Activated naive CD8-positive, alpha-beta T cell (primary cell): ENCODE measurements around the gene PLA2G3.
"Not testable (repeated sequence)": the region's sequence is repeated elsewhere in the genome, so short reads cannot be mapped to it uniquely, and the experiment has no call there.

ENCODE experiments used
- H3K27ac Mint-ChIP-seq: one replicate; pipeline ENCODE4 v1.8.0; 2021; ENCODE audit warnings: mixed read lengths
- H3K27me3 Mint-ChIP-seq: one replicate; pipeline ENCODE4 v1.8.0; 2021; ENCODE audit warnings: mixed read lengths
- H3K36me3 Mint-ChIP-seq: one replicate; pipeline ENCODE4 v1.8.0; 2021; ENCODE audit warnings: mixed read lengths
- H3K4me1 Mint-ChIP-seq: one replicate; pipeline ENCODE4 v1.8.0; 2021; ENCODE audit warnings: low read depth, mixed read lengths
- H3K4me3 Mint-ChIP-seq: one replicate; pipeline ENCODE4 v1.8.0; 2021; ENCODE audit warnings: mild to moderate bottlenecking, mixed read lengths
- H3K9me3 Mint-ChIP-seq: one replicate; pipeline ENCODE4 v1.8.0; 2021; ENCODE audit warnings: low read depth, mixed read lengths

PLA2G3 gene

GRCh38 chr22:31122532-31123291 lies 17.6 kb downstream of the PLA2G3 start, which contains the start of gene INPP5J:
Gene INPP5J, plus strand, starts transcription at chr22:31122966. Its CDS starts 49 bp downstream, at chr22:31123015.
- Mint-ChIP-seq H3K9me3 (no peaks in the 10 kb centered on the region), H3K27ac (no peak within 1 kb of the TSS), H3K4me3 (no peak within 1 kb of the TSS), H3K27me3 (no peaks in the 10 kb centered on the region), H3K4me1 (no peaks in the 10 kb centered on the region), H3K36me3 (no peaks in the 10 kb centered on the region)

- Mint-ChIP-seq H3K9me3 (no peaks in the 10 kb centered on the region), H3K27me3 (no peaks in the 10 kb centered on the region), H3K4me1 (no peaks in the 10 kb centered on the region), H3K27ac (no peak overlapping the region), H3K4me3 (no peak overlapping the region), H3K36me3 (no peaks in the 10 kb centered on the region)
Measured at GRCh38 chr22:31122196-31122531, 18.1 kb downstream of the PLA2G3 start.

DNA sequence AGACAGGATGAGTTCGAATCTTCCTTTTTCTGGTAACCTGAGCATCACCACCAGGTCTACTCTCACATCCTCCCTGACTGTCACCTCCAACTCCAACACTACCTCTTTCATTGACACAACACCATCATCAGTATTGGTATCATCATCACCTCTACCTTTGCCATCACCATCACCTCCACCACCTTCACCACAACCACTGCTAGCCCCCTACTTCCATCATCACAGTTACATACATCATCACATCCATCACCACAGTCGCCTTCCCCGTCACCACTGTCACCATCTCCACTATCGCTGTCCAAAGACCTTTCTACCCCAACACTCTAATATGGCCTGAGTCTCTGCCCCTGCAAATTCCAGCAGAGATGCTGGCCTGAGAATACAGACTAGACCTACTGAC lies 18.9 kb downstream of the PLA2G3 start:
- H3K4me1 Mint-ChIP-seq, result no peaks in the 10 kb centered on the region
- H3K9me3 Mint-ChIP-seq, result no peaks in the 10 kb centered on the region
- H3K27ac Mint-ChIP-seq, result no peak overlapping the region
- no peak overlapping the region for H3K4me3 Mint-ChIP-seq
- H3K36me3 Mint-ChIP-seq, result no peaks in the 10 kb centered on the region
- no peaks in the 10 kb centered on the region for H3K27me3 Mint-ChIP-seq

DNA sequence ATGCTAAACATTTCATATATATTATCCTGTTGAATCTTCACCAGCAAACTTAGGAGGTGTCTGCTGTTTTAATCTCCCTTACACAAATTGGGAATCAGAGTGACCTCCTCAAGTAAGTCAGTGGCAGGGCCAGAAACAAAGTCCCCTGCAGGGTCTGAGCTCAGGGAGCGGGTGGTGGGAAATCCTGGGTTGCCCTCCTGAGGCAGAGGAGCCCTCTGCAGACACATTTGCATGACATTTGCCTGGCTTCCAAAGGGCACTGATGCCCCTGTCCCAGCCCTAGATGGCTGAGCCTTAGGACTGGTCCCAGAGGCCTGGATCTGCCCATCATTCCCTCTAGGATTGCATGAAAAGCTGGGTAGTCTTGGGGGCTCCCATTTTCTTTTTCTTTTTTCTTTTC lies 19.7 kb downstream of the PLA2G3 start:
- H3K9me3 Mint-ChIP-seq, result no peaks in the 10 kb centered on the region
- no peak overlapping the region for H3K4me3 Mint-ChIP-seq
- no peaks in the 10 kb centered on the region for H3K36me3 Mint-ChIP-seq
- H3K27ac Mint-ChIP-seq, result no peak overlapping the region
- no peaks in the 10 kb centered on the region for H3K27me3 Mint-ChIP-seq
- no peaks in the 10 kb centered on the region for H3K4me1 Mint-ChIP-seq

DNA sequence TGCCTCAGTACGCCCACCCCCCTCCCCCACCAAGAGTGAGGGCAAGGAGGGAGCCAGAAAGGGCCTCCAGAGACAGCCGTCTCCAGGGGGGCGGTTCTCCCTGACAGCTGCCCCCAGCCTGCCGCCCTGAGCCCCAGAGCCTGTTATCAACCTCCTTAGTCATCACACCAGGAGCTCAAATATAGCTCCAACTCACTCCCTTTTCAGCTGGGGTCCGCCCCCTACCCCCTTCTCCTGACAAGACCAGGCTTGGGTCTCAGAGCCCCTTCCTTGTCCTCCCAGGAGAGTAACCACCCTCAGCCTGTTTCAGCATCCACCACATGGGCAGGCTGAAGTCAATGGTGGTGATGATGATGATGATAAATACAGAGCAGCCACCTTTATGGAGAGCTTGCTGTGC lies 20.1 kb downstream of the PLA2G3 start:
- no peaks in the 10 kb centered on the region for H3K9me3 Mint-ChIP-seq
- no peak overlapping the region for H3K27ac Mint-ChIP-seq
- no peak overlapping the region for H3K4me3 Mint-ChIP-seq
- no peaks in the 10 kb centered on the region for H3K4me1 Mint-ChIP-seq
- no peaks in the 10 kb centered on the region for H3K27me3 Mint-ChIP-seq
- H3K36me3 Mint-ChIP-seq, result no peaks in the 10 kb centered on the region

GRCh38 chr22:31119026-31119717 lies 21.1 kb downstream of the PLA2G3 start:
- H3K27ac Mint-ChIP-seq, result no peak overlapping the region
- H3K9me3 Mint-ChIP-seq, result no peaks in the 10 kb centered on the region
- no peaks in the 10 kb centered on the region for H3K27me3 Mint-ChIP-seq
- no peaks in the 10 kb centered on the region for H3K4me1 Mint-ChIP-seq
- H3K4me3 Mint-ChIP-seq, result no peak overlapping the region
- no peaks in the 10 kb centered on the region for H3K36me3 Mint-ChIP-seq

GRCh38 chr22:31118046-31118820 lies 22.1 kb downstream of the PLA2G3 start:
- H3K9me3 Mint-ChIP-seq, result no peaks in the 10 kb centered on the region
- no peak overlapping the region for H3K4me3 Mint-ChIP-seq
- no peaks in the 10 kb centered on the region for H3K36me3 Mint-ChIP-seq
- no peaks in the 10 kb centered on the region for H3K27me3 Mint-ChIP-seq
- no peak overlapping the region for H3K27ac Mint-ChIP-seq
- no peaks in the 10 kb centered on the region for H3K4me1 Mint-ChIP-seq

DNA sequence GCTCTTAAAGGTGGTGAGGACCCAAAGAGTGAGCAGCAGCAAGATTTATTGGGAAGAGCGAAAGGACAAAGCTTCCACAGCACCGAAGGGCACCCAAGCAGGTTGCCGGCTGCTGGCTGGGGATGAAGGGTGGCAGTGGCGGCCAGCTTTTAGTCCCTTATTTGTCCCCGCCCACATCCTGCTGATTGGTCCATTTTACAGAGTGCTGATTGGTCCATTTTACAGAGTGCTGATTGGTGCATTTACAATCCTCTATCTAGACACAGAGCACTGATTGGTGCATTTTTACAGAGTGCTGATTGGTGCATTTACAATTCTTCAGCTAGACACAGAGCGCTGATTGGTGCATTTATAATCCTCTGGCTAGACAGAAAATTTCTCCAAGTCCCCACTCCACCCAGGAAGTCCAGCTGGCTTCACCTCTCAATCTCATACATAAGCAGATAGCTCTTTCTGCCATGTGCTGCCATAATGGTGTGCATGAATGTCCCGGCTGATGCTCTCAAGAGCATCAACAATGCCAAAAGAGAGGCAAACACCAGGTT lies 27.7 kb downstream of the PLA2G3 start:
- H3K36me3 Mint-ChIP-seq, H3K4me1 Mint-ChIP-seq, H3K4me3 Mint-ChIP-seq, H3K27ac Mint-ChIP-seq, H3K9me3 Mint-ChIP-seq, H3K27me3 Mint-ChIP-seq: not testable (repeated sequence)

GRCh38 chr22:31107894-31108218 lies 32.5 kb downstream of the PLA2G3 start:
- peaks cover 3% of the 10 kb centered on the region for H3K36me3 Mint-ChIP-seq
- H3K9me3 Mint-ChIP-seq, result no peaks in the 10 kb centered on the region
- peaks cover 23% of the 10 kb centered on the region for H3K4me1 Mint-ChIP-seq
- H3K27ac Mint-ChIP-seq, result peak overlapping the region; percentile 84
- no peaks in the 10 kb centered on the region for H3K27me3 Mint-ChIP-seq
- H3K4me3 Mint-ChIP-seq, result peak overlapping the region; percentile 95

DNA sequence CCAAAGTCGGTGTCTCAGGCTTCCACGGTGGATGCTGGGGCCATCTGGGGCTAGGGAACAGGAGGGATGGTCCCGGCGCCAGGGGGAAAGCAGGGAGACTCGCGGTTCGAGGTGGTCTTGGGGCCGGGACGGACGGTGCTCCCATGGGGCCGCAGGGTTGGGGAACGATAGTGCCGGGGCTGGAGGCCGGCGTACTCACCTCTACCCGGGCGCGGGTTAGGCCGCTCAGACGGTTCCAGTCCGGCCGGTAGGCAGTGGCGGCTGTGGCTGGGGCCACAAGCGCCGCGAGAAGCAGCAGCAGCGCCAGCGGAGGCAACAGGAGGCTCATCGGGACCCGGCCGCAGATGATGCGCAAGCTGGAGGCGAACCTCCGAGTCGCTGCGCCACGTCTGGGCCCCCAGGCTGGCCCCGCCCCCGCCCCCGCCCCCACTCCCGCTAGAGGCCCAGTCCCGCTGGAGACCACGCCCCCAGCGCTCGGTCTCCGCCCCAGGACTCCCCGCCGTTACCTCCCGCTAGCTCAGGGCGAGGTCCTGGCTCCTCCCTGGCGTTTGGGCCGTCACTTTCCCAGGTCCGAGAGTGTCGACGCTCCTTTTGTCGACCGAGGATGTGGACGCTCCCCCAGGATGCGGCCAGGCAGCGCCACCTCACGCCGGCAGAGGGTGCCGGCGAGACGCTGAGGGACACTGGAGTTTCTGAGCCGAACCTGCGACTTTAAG lies 33.0 kb downstream of the PLA2G3 start, which contains the start of gene SELENOM:
TSS of gene SELENOM (minus strand) at position 391 of the 716 bp plus-strand sequence. CDS start at position 328, 63 bp downstream.
- H3K4me1 Mint-ChIP-seq, result peaks cover 23% of the 10 kb centered on the region
- H3K27ac Mint-ChIP-seq, result peak within 1 kb of the TSS; percentile 84
- no peaks in the 10 kb centered on the region for H3K9me3 Mint-ChIP-seq
- H3K27me3 Mint-ChIP-seq, result no peaks in the 10 kb centered on the region
- H3K4me3 Mint-ChIP-seq, result peak within 1 kb of the TSS; percentile 95
- peaks cover 3% of the 10 kb centered on the region for H3K36me3 Mint-ChIP-seq

- H3K27me3 Mint-ChIP-seq, result no peaks in the 10 kb centered on the region
- H3K36me3 Mint-ChIP-seq, result peaks cover 3% of the 10 kb centered on the region
- no peaks in the 10 kb centered on the region for H3K9me3 Mint-ChIP-seq
- peak overlapping the region; percentile 34 for H3K27ac Mint-ChIP-seq
- peak overlapping the region; percentile 95 for H3K4me3 Mint-ChIP-seq
- peaks cover 23% of the 10 kb centered on the region for H3K4me1 Mint-ChIP-seq
Measured at GRCh38 chr22:31106731-31107177, 33.6 kb downstream of the PLA2G3 start.

GRCh38 chr22:31106001-31106571 lies 34.2 kb downstream of the PLA2G3 start:
- peaks cover 3% of the 10 kb centered on the region for H3K36me3 Mint-ChIP-seq
- peak overlapping the region; percentile 52 for H3K4me3 Mint-ChIP-seq
- no peak overlapping the region for H3K27ac Mint-ChIP-seq
- H3K9me3 Mint-ChIP-seq, result no peaks in the 10 kb centered on the region
- H3K27me3 Mint-ChIP-seq, result no peaks in the 10 kb centered on the region
- peaks cover 23% of the 10 kb centered on the region for H3K4me1 Mint-ChIP-seq

DNA sequence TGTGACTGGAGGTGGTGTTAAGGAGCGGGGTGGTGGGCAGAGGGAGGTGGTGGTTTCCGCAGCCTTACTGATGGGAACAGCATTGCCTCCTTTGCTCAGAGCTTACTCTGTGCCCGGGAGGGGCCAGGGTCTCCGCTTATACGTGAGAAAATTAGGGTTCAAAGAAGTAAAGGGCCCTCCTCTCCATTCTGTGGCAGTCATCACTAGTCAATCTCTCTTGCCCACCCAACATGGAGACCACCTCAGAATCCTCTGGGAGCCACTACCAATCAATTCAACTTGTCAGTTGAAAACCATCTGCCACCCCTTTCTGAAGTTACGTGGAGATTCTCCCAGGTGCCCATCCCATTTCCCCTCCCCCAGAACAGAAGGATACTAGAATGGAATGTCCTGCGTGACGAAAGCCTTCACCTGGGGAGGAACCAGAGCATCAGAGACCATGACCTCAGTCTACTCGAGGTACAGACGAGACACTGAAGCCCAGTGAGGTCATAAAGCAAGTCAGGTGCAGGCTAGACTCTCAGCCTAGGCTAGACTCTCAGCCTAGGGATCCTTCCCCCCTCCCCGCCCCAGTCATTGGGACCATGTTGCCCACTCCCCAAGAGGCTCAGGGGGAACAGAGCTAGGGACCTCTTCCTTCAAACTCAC lies 34.9 kb downstream of the PLA2G3 start:
- Mint-ChIP-seq H3K4me1 (peaks cover 23% of the 10 kb centered on the region), H3K27ac (no peak overlapping the region), H3K27me3 (no peaks in the 10 kb centered on the region), H3K36me3 (peaks cover 3% of the 10 kb centered on the region), H3K9me3 (no peaks in the 10 kb centered on the region), H3K4me3 (no peak overlapping the region)

- H3K36me3 Mint-ChIP-seq, result peaks cover 3% of the 10 kb centered on the region
- H3K4me3 Mint-ChIP-seq, result no peak overlapping the region
- H3K27me3 Mint-ChIP-seq, result no peaks in the 10 kb centered on the region
- no peak overlapping the region for H3K27ac Mint-ChIP-seq
- peaks cover 23% of the 10 kb centered on the region for H3K4me1 Mint-ChIP-seq
- H3K9me3 Mint-ChIP-seq, result no peaks in the 10 kb centered on the region
Measured at GRCh38 chr22:31104869-31105268, 35.4 kb downstream of the PLA2G3 start.
